Thoracic aorta (tissue), 2 donors: Measurements from ENCODE around the gene PGM1. TPM values are rescaled to one million over a fixed set of nuclear protein-coding genes. Genes with fewer than 3 reads are reported as not detected.

ENCODE experiments used
- ATAC-seq: fragments of 150-250 bp; one replicate; pipeline ENCODE4 v1.8.0; 2017; ENCODE audit warnings: low read depth; ENCODE audit not compliant: insufficient number of reproducible peaks, low FRiP score
- DNase-seq: peaks from one replicate; pipeline ENCODE4 v3.0.0-alpha.2; 2020; ENCODE audit warnings: low spot score
- H3K27ac ChIP-seq, 2 donors: fragments of 200-600 bp; sonication (generic); 1 replicate in 1 of 2; 2 replicates in 1 of 2; pipeline ENCODE4 v1.5.1; 2016; ENCODE audit warnings: mild to moderate bottlenecking in 2 of 2, moderate library complexity in 2 of 2
- H3K27me3 ChIP-seq: fragments of 200-600 bp; sonication (generic); replicated peaks from 2 replicates; pipeline ENCODE4 v1.6.0; 2016; ENCODE audit warnings: mild to moderate bottlenecking; ENCODE audit not compliant: insufficient read depth
- H3K36me3 ChIP-seq: fragments of 200-600 bp; sonication (generic); one replicate; pipeline ENCODE4 v1.5.1; 2016
- H3K4me1 ChIP-seq, 2 donors: fragments of 200-600 bp; sonication (generic); 1 replicate in 1 of 2; 2 replicates in 1 of 2; pipeline versions ENCODE4 v1.5.1 to v1.6.0; 2016; ENCODE audit warnings: low read depth in 2 of 2, mild to moderate bottlenecking in 1 of 2; ENCODE audit not compliant: control insufficient read depth in 1 of 2
- H3K4me3 ChIP-seq: fragments of 200-600 bp; sonication (generic); 2 replicates; pipeline ENCODE4 v1.5.1; 2016; ENCODE audit warnings: mild to moderate bottlenecking
- H3K9me3 ChIP-seq: fragments of 200-600 bp; sonication (generic); 2 replicates; pipeline ENCODE4 v1.5.1; 2016
- total RNA-seq, 2 donors: library from RNA; depleted of rRNA; stranded (reverse); fragments of >200 nt; gene quantifications; one replicate each; pipeline versions ENCODE4 v1.1.0 to v1.2.3, GENCODE V29; 2016
- TF ChIP-seq, protein P1 (sequence below): fragments of 200-600 bp; sonication (generic); IDR thresholded peaks from one replicate; pipeline ENCODE4 v1.5.1; 2019; ENCODE audit warnings: antibody characterized with exemption

Gene PGM1
- total RNA-seq, 2 donors from 2014 or later: 62.4 to 69.7 TPM

- DNase-seq (no peak), ATAC-seq (no peak)
- Histone ChIP-seq H3K4me3 (no peak overlapping the region), H3K4me1 (peaks cover 0 to 6% of the 10 kb centered on the region in 2 donors), H3K27ac (peak overlapping the region in 1 of 2 donors; percentile 32), H3K27me3 (no peaks in the 10 kb centered on the region), H3K36me3 (no peaks in the 10 kb centered on the region), H3K9me3 (no peaks in the 10 kb centered on the region)
- TF ChIP-seq, protein P1, sequence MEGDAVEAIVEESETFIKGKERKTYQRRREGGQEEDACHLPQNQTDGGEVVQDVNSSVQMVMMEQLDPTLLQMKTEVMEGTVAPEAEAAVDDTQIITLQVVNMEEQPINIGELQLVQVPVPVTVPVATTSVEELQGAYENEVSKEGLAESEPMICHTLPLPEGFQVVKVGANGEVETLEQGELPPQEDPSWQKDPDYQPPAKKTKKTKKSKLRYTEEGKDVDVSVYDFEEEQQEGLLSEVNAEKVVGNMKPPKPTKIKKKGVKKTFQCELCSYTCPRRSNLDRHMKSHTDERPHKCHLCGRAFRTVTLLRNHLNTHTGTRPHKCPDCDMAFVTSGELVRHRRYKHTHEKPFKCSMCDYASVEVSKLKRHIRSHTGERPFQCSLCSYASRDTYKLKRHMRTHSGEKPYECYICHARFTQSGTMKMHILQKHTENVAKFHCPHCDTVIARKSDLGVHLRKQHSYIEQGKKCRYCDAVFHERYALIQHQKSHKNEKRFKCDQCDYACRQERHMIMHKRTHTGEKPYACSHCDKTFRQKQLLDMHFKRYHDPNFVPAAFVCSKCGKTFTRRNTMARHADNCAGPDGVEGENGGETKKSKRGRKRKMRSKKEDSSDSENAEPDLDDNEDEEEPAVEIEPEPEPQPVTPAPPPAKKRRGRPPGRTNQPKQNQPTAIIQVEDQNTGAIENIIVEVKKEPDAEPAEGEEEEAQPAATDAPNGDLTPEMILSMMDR: no peak
These were observed 69.0 kb downstream of the PGM1 start for GRCh38 chr1:63662056-63662836.

DNA sequence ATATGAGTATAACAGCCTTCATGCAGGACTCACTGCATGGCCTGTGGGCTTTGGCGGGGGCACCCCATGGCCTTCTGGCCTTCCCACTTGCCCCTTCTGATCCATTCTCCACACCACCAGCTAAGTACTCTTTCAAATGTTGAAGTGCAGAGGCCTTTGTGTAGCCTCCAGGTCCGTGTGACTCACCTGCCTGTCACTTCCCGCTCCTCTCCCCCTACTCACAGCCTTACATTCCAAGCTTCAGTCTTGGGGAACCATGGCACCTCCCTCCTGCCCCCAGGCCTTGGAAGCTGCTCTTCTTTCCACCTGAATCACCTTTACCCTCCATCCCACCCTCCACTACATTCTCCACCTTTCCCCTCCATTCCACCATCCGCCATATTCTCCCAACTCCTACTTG, 69.6 kb downstream of the PGM1 start:
- TF ChIP-seq, protein P1: no peak
- Histone ChIP-seq H3K4me3 (no peak overlapping the region), H3K36me3 (no peaks in the 10 kb centered on the region), H3K27ac (peak overlapping the region in 1 of 2 donors; percentile 32), H3K27me3 (no peaks in the 10 kb centered on the region), H3K9me3 (no peaks in the 10 kb centered on the region), H3K4me1 (peaks cover 0 to 6% of the 10 kb centered on the region in 2 donors)
- DNase-seq (no peak), ATAC-seq (no peak)

GRCh38 chr1:63663301-63663700, 70.1 kb downstream of the PGM1 start:
- Histone ChIP-seq H3K4me1 (peaks cover 0 to 6% of the 10 kb centered on the region in 2 donors), H3K27ac (no peak overlapping the region), H3K9me3 (no peaks in the 10 kb centered on the region), H3K4me3 (no peak overlapping the region), H3K36me3 (no peaks in the 10 kb centered on the region), H3K27me3 (no peaks in the 10 kb centered on the region)
- no peak for ATAC-seq
- TF ChIP-seq, protein P1: no peak
- no peak for DNase-seq

DNA sequence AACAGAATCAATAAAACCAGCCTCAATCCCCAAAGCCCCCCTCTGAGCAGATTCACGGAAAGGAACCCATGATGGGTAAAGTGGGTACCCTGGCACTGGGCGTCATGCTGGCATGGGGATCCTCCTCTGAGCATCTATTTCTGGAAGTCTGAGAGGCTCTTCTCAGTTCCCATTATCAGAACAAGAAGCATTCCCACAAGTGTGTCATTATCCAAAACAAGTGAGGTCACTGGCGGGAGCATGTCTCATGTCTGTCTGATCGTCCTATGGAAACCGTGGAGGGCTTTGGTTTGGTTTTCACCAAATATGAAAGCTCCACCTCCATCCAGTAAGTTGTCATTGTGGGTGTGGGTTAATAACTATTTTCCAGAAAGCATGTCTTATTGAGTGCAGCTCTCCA, 70.7 kb downstream of the PGM1 start:
- ATAC-seq: no peak
- no peaks in the 10 kb centered on the region for H3K9me3 ChIP-seq
- TF ChIP-seq, protein P1: no peak

GRCh38 chr1:63664742-63665141, 71.5 kb downstream of the PGM1 start:
- Histone ChIP-seq H3K4me3 (no peak overlapping the region), H3K9me3 (no peaks in the 10 kb centered on the region), H3K27ac (no peak overlapping the region), H3K36me3 (no peaks in the 10 kb centered on the region), H3K4me1 (peaks cover 0 to 11% of the 10 kb centered on the region in 2 donors), H3K27me3 (no peaks in the 10 kb centered on the region)
- ATAC-seq (no peak), DNase-seq (no peak)
- TF ChIP-seq, protein P1: no peak

More for the DNA sequence above, 70.7 kb downstream of the PGM1 start:
- peaks cover 0 to 6% of the 10 kb centered on the region in 2 donors for H3K4me1 ChIP-seq
- no peak for DNase-seq
- H3K27ac ChIP-seq: no peak overlapping the region
- H3K36me3 ChIP-seq: no peaks in the 10 kb centered on the region
- H3K27me3 ChIP-seq: no peaks in the 10 kb centered on the region
- H3K4me3 ChIP-seq: no peak overlapping the region
